Measurements from ENCODE around the gene CAST. TPM values are rescaled to one million over a fixed set of nuclear protein-coding genes. Genes with fewer than 3 reads are reported as not detected.

CAST gene
- total RNA-seq, 1 experiment from 2014 or later = 52.3 TPM

DNA sequence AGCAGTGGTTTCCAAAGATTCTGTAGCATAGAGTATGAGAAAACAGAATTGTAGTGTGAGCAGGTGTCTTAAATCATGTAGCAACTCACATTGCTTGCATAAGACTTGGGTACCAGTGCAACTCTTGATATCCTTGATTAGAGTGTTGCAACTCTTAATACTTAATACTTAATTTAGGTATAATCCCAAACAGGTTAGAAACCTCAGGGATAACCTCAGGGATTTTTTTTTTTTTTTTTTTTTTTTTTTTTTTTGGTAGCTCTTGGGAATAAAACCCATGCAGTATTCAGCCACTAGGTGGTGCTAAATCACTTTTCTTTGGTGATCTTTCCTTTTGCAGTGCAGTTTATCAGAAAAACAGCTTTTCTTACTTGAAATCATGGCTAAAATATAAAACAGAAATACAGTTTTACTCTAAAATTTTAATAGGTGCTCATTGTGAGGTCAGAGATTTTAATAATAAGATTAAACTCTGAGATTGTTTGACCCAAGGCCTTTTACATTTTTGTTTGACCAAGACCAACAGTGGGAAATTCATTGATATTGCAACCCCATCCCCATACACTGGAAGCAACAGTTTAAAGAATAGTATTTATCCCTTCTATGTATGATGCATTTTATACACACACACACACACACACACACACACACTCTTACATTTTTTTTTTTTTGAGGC is 90.3 kb downstream of the CAST start:
- no peak overlapping the region for H2AFZ ChIP-seq (ENCODE audit: low read length)
- H3K18ac ChIP-seq (ENCODE audit: insufficient read length, low read depth, low read length) = no peak overlapping the region
- H4K5ac ChIP-seq (ENCODE audit: insufficient read length, low read depth, low read length) = no peak overlapping the region
- no peak overlapping the region for H3K27ac ChIP-seq (ENCODE audit: insufficient read length, low read depth, low read length)
- H4K91ac ChIP-seq (ENCODE audit: insufficient read length, low read depth, low read length) = no peak overlapping the region
- H3K79me2 ChIP-seq (ENCODE audit: insufficient read depth, low read length) = peaks cover 2% of the 10 kb centered on the region; the same call in 1 of the 2 replicates
- H3T11ph ChIP-seq (ENCODE audit: low read length) = no peak overlapping the region
- no peak overlapping the region for H2AK5ac ChIP-seq (ENCODE audit: insufficient read length, low read length)
- no peak overlapping the region for H3K23ac ChIP-seq (ENCODE audit: insufficient read length, low read depth, low read length)
- no peak overlapping the region for H3K14ac ChIP-seq (ENCODE audit: insufficient read depth, low read length)
- no peak overlapping the region for H3K27ac Mint-ChIP-seq
- H2BK15ac ChIP-seq (ENCODE audit: low read depth, low read length) = no peak overlapping the region
- peaks cover 0 to 20% (median 0%) of the 10 kb centered on the region in 3 experiments; a peak in 2 of 7 replicates for H3K36me3 Mint-ChIP-seq (ENCODE audit: insufficient read depth in 1 of 3, low read depth in 3 of 3)
- H3K9me3 ChIP-seq (ENCODE audit: control insufficient read depth, low read depth, low read length) = no peaks in the 10 kb centered on the region
- H3K9me3 Mint-ChIP-seq = no peaks in the 10 kb centered on the region
- H3K4me1 ChIP-seq (ENCODE audit: insufficient read depth, low read length) = no peaks in the 10 kb centered on the region
- H3K27me3 ChIP-seq (ENCODE audit: insufficient read depth, low read length) = no peaks in the 10 kb centered on the region; the same call in 1 of the 2 replicates
- H3K4me3 Mint-ChIP-seq = no peak overlapping the region
- H4K8ac ChIP-seq (replicated peaks; ENCODE audit: insufficient read length, low read depth, low read length) = no peak overlapping the region
- TF ChIP-seq, protein P1, sequence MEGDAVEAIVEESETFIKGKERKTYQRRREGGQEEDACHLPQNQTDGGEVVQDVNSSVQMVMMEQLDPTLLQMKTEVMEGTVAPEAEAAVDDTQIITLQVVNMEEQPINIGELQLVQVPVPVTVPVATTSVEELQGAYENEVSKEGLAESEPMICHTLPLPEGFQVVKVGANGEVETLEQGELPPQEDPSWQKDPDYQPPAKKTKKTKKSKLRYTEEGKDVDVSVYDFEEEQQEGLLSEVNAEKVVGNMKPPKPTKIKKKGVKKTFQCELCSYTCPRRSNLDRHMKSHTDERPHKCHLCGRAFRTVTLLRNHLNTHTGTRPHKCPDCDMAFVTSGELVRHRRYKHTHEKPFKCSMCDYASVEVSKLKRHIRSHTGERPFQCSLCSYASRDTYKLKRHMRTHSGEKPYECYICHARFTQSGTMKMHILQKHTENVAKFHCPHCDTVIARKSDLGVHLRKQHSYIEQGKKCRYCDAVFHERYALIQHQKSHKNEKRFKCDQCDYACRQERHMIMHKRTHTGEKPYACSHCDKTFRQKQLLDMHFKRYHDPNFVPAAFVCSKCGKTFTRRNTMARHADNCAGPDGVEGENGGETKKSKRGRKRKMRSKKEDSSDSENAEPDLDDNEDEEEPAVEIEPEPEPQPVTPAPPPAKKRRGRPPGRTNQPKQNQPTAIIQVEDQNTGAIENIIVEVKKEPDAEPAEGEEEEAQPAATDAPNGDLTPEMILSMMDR (conservative IDR thresholded peaks at IDR 0.05) = peak; percentile 72
- H3K56ac ChIP-seq (ENCODE audit: insufficient read length, low read depth, low read length) = no peak overlapping the region
- H3K23me2 ChIP-seq (ENCODE audit: insufficient read length, low read depth, low read length, poor library complexity, severe bottlenecking) = no peaks in the 10 kb centered on the region
- H3K79me1 ChIP-seq (ENCODE audit: insufficient read depth, low read depth, low read length, poor library complexity, severe bottlenecking) = no peaks in the 10 kb centered on the region
- H3K27me3 Mint-ChIP-seq (ENCODE audit: low read depth) = no peaks in the 10 kb centered on the region
- no peak overlapping the region for H3K9ac ChIP-seq (ENCODE audit: extremely low read depth, insufficient read length, low read length)
- DNase-seq = no peak
- no peaks in the 10 kb centered on the region for H4K20me1 ChIP-seq (ENCODE audit: control insufficient read depth, insufficient read depth, insufficient read length)
- no peak overlapping the region for H3K4ac ChIP-seq (ENCODE audit: low read depth, low read length)
- H2BK120ac ChIP-seq (ENCODE audit: low read depth, low read length, poor library complexity, severe bottlenecking) = no peak overlapping the region
- no peak overlapping the region for H2BK12ac ChIP-seq (ENCODE audit: insufficient read length, low read depth, low read length)
- H3K4me2 ChIP-seq (ENCODE audit: insufficient read depth, insufficient read length, low read length) = no peak overlapping the region
- no peaks in the 10 kb centered on the region for H3K4me1 Mint-ChIP-seq
- no peak overlapping the region for H2BK20ac ChIP-seq (ENCODE audit: low read depth, low read length, poor library complexity, severe bottlenecking)
- no peak overlapping the region for H2BK5ac ChIP-seq (ENCODE audit: insufficient read length, low read length)

Measured in H9 (cell line).